Thyroid gland (tissue), 4 donors: ENCODE data around the gene NIPBL. TPM values are rescaled to one million over a fixed set of nuclear protein-coding genes. Genes with fewer than 3 reads are reported as not detected.

ENCODE experiments used
- DNase-seq, 2 donors: peaks; one replicate each; pipeline ENCODE4 v3.0.0-alpha.2; 2019
- H3K27ac ChIP-seq, 3 donors: fragments of 200-600 bp; sonication (generic); 1 replicate in 2 of 3; 2 replicates in 1 of 3; pipeline ENCODE4 v1.5.1; 2016 to 2019; ENCODE audit warnings: mild to moderate bottlenecking in 1 of 3, moderate library complexity in 1 of 3
- H3K27me3 ChIP-seq: fragments of 200-600 bp; sonication (generic); one replicate; pipeline ENCODE4 v1.5.1; 2019
- H3K36me3 ChIP-seq, 2 donors: fragments of 200-600 bp; sonication (generic); one replicate each; pipeline ENCODE4 v1.5.1; 2016 to 2019
- H3K4me1 ChIP-seq, 2 donors: fragments of 200-600 bp; sonication (generic); one replicate each; pipeline ENCODE4 v1.5.1; 2017 to 2019
- H3K4me3 ChIP-seq, 3 donors: fragments of 200-600 bp; sonication (generic); replicated peaks in 1 of 3; 1 replicate in 2 of 3; 2 replicates in 1 of 3; pipeline ENCODE4 v1.5.1; 2016; ENCODE audit warnings: mild to moderate bottlenecking in 1 of 3
- H3K9me3 ChIP-seq: fragments of 200-600 bp; sonication (generic); one replicate; pipeline ENCODE4 v1.5.1; 2017
- CTCF ChIP-seq, 6 experiments: fragments of 200-600 bp in 3 of 6; fragments of 450-650 bp in 3 of 6; sonication (generic) in 3 of 6; IDR thresholded peaks; one replicate each; pipeline ENCODE4 v1.5.1; 2016 to 2019; ENCODE audit warnings: antibody characterized with exemption in 6 of 6, mild to moderate bottlenecking in 2 of 6, inconsistent platforms in 1 of 6, moderate library complexity in 1 of 6
- POLR2A ChIP-seq, 2 donors: fragments of 450-650 bp; IDR thresholded peaks; one replicate each; pipeline ENCODE4 v1.6.1; 2017; ENCODE audit warnings: antibody characterized with exemption in 2 of 2, mild to moderate bottlenecking in 2 of 2, moderate library complexity in 1 of 2
- WGBS, 2 donors: methylation state at CpG; one replicate each; pipeline ENCODE4 v1.1.5; 2017; 5-methylcytosine and 5-hydroxymethylcytosine counted together
- intact Hi-C: fragments of 100-400 bp; cut with DNase I; formaldehyde crosslinking; loops from one replicate; pipeline ENCODE4 v1.15.1; 2023
- total RNA-seq, 4 donors: library from RNA; depleted of rRNA; stranded (reverse); fragments of >200 nt; gene quantifications; one replicate each; pipeline ENCODE4 v1.2.3, GENCODE V29; 2016

NIPBL gene
- total RNA-seq, 4 donors from 2014 or later: 62.1 to 145 (median 87.8) TPM

DNA sequence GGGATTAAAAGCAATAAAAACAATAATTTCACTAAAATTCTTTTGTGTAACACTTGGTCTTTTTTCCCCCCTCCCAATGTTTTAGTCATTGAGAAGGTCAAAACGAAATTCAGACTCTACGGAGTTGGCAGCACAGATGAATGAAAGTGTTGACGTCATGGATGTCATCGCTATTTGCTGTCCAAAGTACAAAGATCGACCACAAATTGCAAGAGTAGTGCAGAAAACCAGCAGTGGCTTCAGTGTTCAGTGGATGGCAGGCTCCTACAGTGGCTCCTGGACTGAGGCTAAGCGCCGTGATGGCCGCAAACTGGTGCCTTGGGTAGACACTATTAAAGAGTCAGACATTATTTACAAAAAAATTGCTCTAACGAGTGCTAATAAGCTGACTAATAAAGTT is 187.9 kb downstream of the NIPBL start:
- H3K27ac ChIP-seq: no peak overlapping the region
- H3K4me1 ChIP-seq: peaks cover 9 to 12% of the 10 kb centered on the region in 2 donors
- H3K36me3 ChIP-seq: peaks cover 25 to 31% of the 10 kb centered on the region in 2 donors
- no peaks in the 10 kb centered on the region for H3K27me3 ChIP-seq
- WGBS, 2 donors: 94 to 96% methylated on average over 9 of the region's 9 CpGs
- H3K4me3 ChIP-seq: no peak overlapping the region
- intact Hi-C loops: no loop called here
- no peak for TF ChIP-seq CTCF (IDR thresholded peaks at IDR 0.05)
- no peak for TF ChIP-seq POLR2A (IDR thresholded peaks at IDR 0.05)
- DNase-seq: no peak
- no peaks in the 10 kb centered on the region for H3K9me3 ChIP-seq

GRCh38 chr5:37071487-37071886 is 194.9 kb downstream of the NIPBL start:
- WGBS, 2 donors: 68 to 81% methylated on average over 1 of the region's 1 CpG
- DNase-seq: no peak

GRCh38 chr5:37071901-37072581 is 195.5 kb downstream of the NIPBL start:
- H3K27me3 ChIP-seq: no peaks in the 10 kb centered on the region
- H3K4me3 ChIP-seq: no peak overlapping the region
- intact Hi-C loops: no loop called here
- H3K27ac ChIP-seq: no peak overlapping the region
- H3K4me1 ChIP-seq: no peaks in the 10 kb centered on the region
- H3K36me3 ChIP-seq: no peaks in the 10 kb centered on the region
- TF ChIP-seq POLR2A (IDR thresholded peaks at IDR 0.05): no peak
- no peak for TF ChIP-seq CTCF (IDR thresholded peaks at IDR 0.05)
- WGBS, 2 donors: 36 to 49% methylated on average over 1 of the region's 1 CpG
- DNase-seq: no peak
- H3K9me3 ChIP-seq: no peaks in the 10 kb centered on the region

More at GRCh38 chr5:37071487-37071886, 194.9 kb downstream of the NIPBL start:
- no peaks in the 10 kb centered on the region for H3K9me3 ChIP-seq
- no peak overlapping the region for H3K27ac ChIP-seq
- no peaks in the 10 kb centered on the region for H3K4me1 ChIP-seq
- no peak for TF ChIP-seq POLR2A (IDR thresholded peaks at IDR 0.05)
- no peaks in the 10 kb centered on the region for H3K27me3 ChIP-seq
- H3K36me3 ChIP-seq: no peaks in the 10 kb centered on the region
- no peak overlapping the region for H3K4me3 ChIP-seq
- intact Hi-C loops: no loop called here

- 88 to 94% methylated on average over 3 of the region's 3 CpGs for WGBS, 2 donors
- Histone ChIP-seq H3K36me3 (peaks cover 6 to 8% of the 10 kb centered on the region in 2 donors), H3K27me3 (no peaks in the 10 kb centered on the region), H3K9me3 (no peaks in the 10 kb centered on the region), H3K4me3 (no peak overlapping the region), H3K27ac (no peak overlapping the region), H3K4me1 (no peaks in the 10 kb centered on the region)
- no peak for DNase-seq
- TF ChIP-seq POLR2A (IDR thresholded peaks at IDR 0.05) (no peak), CTCF (IDR thresholded peaks at IDR 0.05) (no peak)
- intact Hi-C loops: no loop called here
Measured at GRCh38 chr5:37075399-37075950, 198.9 kb downstream of the NIPBL start.

DNA sequence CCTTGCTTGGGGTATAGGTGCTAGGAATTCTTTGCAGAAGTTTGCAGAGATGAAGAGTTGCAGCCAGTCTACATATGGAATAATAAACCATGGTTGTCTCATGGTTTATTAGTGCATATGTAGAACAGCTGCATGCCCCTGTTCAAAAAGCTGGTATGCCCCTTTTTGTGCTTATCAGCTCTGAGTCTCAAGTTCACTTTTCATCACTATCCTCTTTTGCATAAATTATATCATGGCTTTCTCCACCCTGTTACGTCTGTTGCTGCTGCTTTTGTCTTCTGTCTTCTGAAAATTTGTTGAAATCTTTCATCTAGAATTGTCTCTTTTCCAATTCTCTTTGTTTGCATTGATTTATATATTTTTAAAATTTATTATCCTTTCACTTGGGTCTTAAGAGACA is 200.6 kb downstream of the NIPBL start:
- no peak for DNase-seq
- WGBS, 2 donors: 93 to 98% methylated on average over 1 of the region's 1 CpG
- Histone ChIP-seq H3K4me3 (no peak overlapping the region), H3K36me3 (peaks cover 6 to 8% of the 10 kb centered on the region in 2 donors), H3K4me1 (no peaks in the 10 kb centered on the region), H3K9me3 (no peaks in the 10 kb centered on the region), H3K27me3 (no peaks in the 10 kb centered on the region), H3K27ac (no peak overlapping the region)
- intact Hi-C loops: no loop called here
- TF ChIP-seq CTCF (IDR thresholded peaks at IDR 0.05): no peak
- TF ChIP-seq POLR2A (IDR thresholded peaks at IDR 0.05): no peak
